ES-I3 (cell line): ENCODE data around the gene FAM83C.
"Not testable (repeated sequence)": the region's sequence is repeated elsewhere in the genome, so short reads cannot be mapped to it uniquely, and the experiment has no call there.

Experiments
- H3K36me3 ChIP-seq: 2 replicates; pipeline ENCODE4 v1.6.1; 2013; ENCODE audit warnings: mild to moderate bottlenecking, low read length, control low read depth, moderate library complexity; ENCODE audit not compliant: insufficient read depth
- H3K4me1 ChIP-seq: 2 replicates; pipeline ENCODE4 v1.6.1; 2013; ENCODE audit warnings: mild to moderate bottlenecking, control low read depth, low read length; ENCODE audit not compliant: insufficient read depth
- H3K9ac ChIP-seq: 2 replicates; pipeline ENCODE4 v1.6.1; 2013; ENCODE audit warnings: low read depth, mild to moderate bottlenecking, low read length, moderate library complexity
- H3K9me3 ChIP-seq: 2 replicates; pipeline ENCODE4 v1.6.1; 2013; ENCODE audit warnings: mild to moderate bottlenecking, low read length, moderate library complexity; ENCODE audit not compliant: control insufficient read depth, insufficient read depth

FAM83C gene

GRCh38 chr20:35275741-35276251, 16.4 kb downstream of the FAM83C start:
- Histone ChIP-seq H3K36me3 (peaks cover 18% of the 10 kb centered on the region), H3K9ac (no peak overlapping the region), H3K4me1 (no peaks in the 10 kb centered on the region; the same call in 1 of the 2 replicates), H3K9me3 (no peaks in the 10 kb centered on the region)

DNA sequence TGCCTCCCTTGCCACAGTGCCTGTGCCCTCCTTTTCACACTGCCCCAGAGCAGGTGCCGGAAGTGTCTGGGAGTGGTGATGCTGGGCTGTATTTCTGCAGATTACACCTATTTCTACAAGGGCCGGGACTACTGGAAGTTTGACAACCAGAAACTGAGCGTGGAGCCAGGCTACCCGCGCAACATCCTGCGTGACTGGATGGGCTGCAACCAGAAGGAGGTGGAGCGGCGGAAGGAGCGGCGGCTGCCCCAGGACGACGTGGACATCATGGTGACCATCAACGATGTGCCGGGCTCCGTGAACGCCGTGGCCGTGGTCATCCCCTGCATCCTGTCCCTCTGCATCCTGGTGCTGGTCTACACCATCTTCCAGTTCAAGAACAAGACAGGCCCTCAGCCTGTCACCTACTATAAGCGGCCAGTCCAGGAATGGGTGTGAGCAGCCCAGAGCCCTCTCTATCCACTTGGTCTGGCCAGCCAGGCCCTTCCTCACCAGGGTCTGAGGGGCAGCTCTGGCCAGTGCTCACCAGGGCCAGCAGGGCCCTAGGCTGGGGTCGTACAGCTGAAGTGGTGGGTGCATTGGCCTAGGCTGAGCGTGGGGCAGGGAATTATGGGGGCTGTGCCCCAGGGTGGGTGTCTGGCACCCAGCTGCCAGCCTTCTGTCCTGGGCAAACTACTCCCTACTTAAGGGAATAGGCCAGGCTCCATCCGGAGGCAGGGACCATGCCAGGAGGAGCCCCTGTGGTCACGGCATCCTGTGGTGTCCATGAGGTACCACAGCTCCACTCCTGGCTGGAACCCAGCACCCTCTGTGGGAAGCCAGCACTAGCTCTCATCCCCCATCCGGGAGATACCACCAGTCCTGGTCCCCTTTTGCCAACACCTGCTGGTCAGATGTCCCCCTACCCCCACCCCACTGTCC, 17.8 kb downstream of the FAM83C start:
- Histone ChIP-seq H3K36me3 (0 out of 2 replicates have a peak, but pooled peaks cover 6% of the 10 kb centered on the region), H3K4me1 (no peaks in the 10 kb centered on the region; the same call in 1 of the 2 replicates), H3K9me3 (no peaks in the 10 kb centered on the region), H3K9ac (no peak overlapping the region)

DNA sequence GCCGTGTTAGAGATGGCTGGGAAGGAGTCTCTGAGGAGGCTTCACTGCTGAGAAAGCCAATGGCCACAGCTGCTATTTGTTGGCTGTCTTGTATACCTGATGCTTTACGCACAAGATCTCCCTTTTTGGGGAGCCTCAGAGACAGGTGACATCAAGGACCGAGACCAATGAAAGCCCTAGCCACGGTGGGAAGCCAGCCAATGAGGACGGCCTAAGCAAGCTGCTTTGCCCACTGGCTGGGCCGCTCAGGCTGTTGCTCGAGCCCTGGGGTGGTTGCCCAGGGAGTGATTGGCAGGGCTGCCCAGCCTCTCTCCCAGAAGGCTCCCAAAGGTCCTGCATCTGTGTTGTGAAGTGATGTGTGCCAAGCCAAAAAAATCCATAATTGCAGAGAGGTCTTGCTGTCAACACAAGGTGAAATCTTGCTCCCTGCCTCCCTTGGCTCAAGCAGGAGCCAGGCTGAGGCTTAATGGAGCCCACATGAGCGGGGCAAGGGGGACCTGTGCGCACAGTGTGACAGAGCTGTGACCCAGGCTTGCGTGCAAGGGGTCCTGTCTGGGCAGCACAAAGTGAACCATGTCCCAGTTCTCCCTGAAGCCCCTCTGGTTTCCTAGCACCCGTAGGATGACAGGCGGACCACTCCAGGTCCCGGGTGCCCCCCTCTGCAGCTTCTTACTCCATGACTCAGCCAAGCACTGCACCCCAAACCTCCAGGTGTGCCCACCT, 18.6 kb downstream of the FAM83C start:
- Histone ChIP-seq H3K4me1 (no peaks in the 10 kb centered on the region; the same call in 1 of the 2 replicates), H3K9ac (no peak overlapping the region), H3K36me3 (no peaks in the 10 kb centered on the region), H3K9me3 (no peaks in the 10 kb centered on the region)

DNA sequence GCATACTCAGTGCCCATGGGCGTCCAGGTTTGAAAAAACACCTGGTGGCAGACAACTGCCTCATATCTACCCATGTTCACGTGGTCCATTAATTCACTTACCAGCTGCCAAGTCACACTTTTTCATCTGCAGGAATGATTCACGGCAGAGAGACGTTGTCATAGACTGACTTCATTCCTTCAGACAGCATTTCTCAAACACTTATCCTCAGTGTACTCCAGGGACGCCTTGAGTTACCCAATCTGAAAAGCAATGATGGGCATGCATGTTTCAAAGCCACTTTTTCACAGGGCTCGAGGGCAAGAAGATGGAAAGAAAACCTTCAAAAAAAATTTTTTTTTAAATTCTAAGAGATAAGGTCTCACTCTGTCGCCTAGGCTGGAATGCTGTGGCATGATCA, 20.3 kb downstream of the FAM83C start:
- no peak overlapping the region for H3K9ac ChIP-seq
- H3K9me3 ChIP-seq: no peaks in the 10 kb centered on the region
- H3K4me1 ChIP-seq: no peaks in the 10 kb centered on the region; the same call in 1 of the 2 replicates
- no peaks in the 10 kb centered on the region for H3K36me3 ChIP-seq

GRCh38 chr20:35271073-35271882, 20.9 kb downstream of the FAM83C start:
- Histone ChIP-seq H3K9ac (no peak overlapping the region), H3K36me3 (no peaks in the 10 kb centered on the region), H3K4me1 (peaks cover 5% of the 10 kb centered on the region; the same call in 1 of the 2 replicates), H3K9me3 (no peaks in the 10 kb centered on the region)

DNA sequence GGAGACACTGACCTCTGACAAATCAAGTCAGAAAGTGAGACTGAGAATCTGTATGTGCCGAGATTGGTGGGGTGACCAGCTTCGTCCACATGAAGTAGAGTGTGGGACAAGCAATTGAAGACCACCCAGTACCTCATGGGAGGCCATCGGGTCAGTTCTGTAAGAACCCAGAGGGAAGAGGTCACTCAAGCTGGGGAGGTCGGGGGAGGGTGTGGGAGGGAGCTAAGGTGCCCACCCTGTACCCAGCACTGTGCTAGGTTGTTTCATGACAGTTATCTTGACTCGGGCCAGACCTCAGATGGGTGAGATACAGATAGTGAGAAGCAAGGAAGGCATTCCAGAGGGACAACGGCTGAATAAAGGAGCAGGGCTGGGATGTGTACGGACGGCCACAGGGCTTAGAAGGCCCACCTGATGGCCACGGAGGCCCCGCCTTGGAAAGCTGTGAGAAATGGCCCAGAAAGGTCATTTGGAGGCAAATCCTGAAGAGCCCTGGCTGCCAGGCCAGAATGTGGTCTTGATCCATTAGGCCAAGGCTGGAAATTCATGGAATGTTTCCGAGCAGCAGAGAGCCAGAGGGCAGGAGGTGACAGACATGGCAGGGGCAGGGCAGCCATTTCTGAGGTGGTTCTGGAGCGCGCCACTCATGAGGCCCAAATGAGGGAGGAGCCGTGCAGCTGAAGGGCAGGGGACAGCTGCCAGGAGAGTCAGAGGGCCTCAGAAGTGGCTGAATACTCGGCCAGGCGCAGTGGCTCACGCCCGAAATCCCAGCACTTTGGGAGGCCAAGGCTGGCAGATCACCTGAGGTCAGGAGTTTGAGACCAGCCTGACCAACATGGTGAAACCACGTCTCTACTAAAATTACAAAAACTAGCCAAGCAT, 22.0 kb downstream of the FAM83C start:
- Histone ChIP-seq H3K9me3 (no peaks in the 10 kb centered on the region), H3K4me1 (peaks cover 5% of the 10 kb centered on the region; the same call in 1 of the 2 replicates), H3K9ac (no peak overlapping the region), H3K36me3 (no peaks in the 10 kb centered on the region)

DNA sequence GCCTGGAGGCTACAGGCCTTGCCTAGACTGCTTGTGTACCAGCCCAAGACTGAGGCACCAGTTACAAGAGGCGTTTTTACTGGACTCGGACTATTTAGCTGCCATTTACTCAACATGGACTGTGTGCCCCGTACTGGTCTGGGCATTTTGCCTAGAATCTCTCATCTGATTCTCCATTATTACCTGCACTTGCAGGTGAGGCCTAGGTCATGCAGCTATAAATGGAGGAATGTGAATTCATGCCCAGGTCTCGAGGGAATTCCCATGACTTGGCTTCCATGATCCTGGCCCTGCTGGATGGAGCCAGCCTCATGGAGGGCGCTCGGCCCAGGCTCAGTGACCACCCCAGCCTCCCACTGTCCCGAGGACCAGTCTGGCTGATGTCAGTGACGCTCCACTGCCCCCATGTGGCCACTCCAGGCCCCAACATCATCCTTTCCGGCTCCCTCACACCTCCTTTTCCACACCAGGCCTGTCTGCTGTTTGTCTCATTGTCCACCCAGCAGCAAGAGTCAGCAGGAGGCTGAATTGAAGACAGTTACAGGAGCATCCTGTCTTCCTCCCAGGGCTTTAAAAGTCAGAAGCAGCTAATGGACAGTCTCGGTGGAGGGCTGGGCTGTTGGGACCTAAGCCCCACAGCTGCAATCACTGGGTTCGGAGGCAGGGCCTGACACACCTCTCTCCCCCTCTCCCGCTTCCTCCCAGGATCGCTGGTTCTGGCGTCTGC, 23.0 kb downstream of the FAM83C start:
- Histone ChIP-seq H3K9ac (no peak overlapping the region), H3K4me1 (peaks cover 11% of the 10 kb centered on the region), H3K36me3 (no peaks in the 10 kb centered on the region), H3K9me3 (no peaks in the 10 kb centered on the region)

GRCh38 chr20:35267092-35267491, 25.1 kb downstream of the FAM83C start:
- no peaks in the 10 kb centered on the region for H3K36me3 ChIP-seq
- peaks cover 20% of the 10 kb centered on the region for H3K4me1 ChIP-seq
- no peaks in the 10 kb centered on the region for H3K9me3 ChIP-seq
- H3K9ac ChIP-seq: no peak overlapping the region

- Histone ChIP-seq H3K9me3 (no peaks in the 10 kb centered on the region), H3K36me3 (no peaks in the 10 kb centered on the region), H3K9ac (no peak overlapping the region), H3K4me1 (peaks cover 38% of the 10 kb centered on the region)
Observed at GRCh38 chr20:35264755-35265154, 27.5 kb downstream of the FAM83C start.

GRCh38 chr20:35263532-35264341, 28.5 kb downstream of the FAM83C start:
- Histone ChIP-seq H3K9ac (peak overlapping the region; percentile 45), H3K9me3 (no peaks in the 10 kb centered on the region)

DNA sequence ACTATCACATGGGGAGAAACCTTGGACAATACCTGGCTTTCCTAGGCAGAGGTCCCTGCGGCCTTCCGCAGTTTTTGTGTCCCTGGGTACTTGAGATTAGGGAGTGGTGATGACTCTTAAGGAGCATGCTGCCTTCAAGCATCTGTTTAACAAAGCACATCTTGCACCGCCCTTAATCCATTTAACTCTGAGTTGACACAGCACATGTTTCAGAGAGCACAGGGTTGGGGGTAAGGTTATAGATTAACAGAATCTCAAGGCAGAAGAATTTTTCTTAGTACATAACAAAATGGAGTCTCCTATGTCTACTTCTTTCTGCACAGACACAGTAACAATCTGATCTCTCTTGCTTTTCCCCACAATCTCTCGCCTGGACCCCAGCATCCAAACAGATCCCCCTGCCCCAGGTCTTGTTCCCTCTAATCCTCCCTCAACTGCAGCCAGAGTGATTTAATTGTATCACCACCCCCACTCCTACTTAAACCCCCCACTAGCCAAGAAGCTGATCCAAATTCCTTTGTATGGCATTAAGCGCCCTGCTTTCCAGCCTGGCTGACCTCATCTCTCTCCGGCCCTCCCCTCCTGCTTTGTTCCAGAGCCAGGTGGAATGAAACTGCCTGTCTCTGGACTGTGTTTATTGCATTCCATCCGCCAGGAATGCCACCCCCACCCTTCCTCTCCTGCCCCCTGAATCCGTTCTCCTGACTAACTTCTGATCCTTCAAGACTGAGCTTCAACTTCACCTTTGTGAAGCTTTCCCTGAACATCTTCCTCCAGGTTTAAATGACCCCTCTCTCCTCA, 29.3 kb downstream of the FAM83C start:
- not testable (repeated sequence) for H3K9me3 ChIP-seq, H3K36me3 ChIP-seq
- Histone ChIP-seq H3K9ac (peak overlapping the region; percentile 45), H3K4me1 (peaks cover 45% of the 10 kb centered on the region)

More at GRCh38 chr20:35263532-35264341, 28.5 kb downstream of the FAM83C start:
- Histone ChIP-seq H3K4me1 (peaks cover 45% of the 10 kb centered on the region), H3K36me3 (no peaks in the 10 kb centered on the region)
